ENCODE results near the gene DCTD.

The DCTD gene

DNA sequence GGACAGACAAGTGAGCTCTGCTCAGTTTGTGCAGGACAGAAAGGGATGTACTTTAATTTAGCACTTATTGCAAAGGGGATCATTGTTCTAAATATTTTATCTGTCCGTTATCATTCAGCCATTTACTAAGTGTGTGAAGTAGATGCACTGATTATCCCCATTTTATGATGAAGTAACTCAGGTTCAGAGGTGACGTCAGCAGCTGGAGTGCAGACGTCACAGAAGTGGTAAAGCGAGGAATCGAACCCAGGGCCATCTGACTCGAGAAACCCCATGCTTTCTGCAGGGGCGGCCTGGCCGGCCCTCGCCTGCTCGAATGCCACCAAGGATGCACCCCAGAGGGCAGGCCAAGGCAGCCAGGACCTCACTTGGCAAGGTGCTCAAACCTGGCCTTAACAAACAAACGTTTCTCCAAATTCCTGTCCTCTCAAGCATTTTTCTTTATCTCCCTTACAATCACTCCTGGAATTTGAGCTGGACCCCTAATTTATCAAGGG is 75.0 kb downstream of the DCTD start:
- H3K4me3 ChIP-seq (replicated peaks in 1 of 2; ENCODE audit: low read depth in 2 of 2, low read length in 2 of 2): no peak overlapping the region
- no peak for DNase-seq (ENCODE audit: low read depth in 2 of 2)
- TF ChIP-seq, protein P1, sequence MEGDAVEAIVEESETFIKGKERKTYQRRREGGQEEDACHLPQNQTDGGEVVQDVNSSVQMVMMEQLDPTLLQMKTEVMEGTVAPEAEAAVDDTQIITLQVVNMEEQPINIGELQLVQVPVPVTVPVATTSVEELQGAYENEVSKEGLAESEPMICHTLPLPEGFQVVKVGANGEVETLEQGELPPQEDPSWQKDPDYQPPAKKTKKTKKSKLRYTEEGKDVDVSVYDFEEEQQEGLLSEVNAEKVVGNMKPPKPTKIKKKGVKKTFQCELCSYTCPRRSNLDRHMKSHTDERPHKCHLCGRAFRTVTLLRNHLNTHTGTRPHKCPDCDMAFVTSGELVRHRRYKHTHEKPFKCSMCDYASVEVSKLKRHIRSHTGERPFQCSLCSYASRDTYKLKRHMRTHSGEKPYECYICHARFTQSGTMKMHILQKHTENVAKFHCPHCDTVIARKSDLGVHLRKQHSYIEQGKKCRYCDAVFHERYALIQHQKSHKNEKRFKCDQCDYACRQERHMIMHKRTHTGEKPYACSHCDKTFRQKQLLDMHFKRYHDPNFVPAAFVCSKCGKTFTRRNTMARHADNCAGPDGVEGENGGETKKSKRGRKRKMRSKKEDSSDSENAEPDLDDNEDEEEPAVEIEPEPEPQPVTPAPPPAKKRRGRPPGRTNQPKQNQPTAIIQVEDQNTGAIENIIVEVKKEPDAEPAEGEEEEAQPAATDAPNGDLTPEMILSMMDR (IDR thresholded peaks at IDR 0.05; ENCODE audit: low read depth, low read length): no peak

DNA sequence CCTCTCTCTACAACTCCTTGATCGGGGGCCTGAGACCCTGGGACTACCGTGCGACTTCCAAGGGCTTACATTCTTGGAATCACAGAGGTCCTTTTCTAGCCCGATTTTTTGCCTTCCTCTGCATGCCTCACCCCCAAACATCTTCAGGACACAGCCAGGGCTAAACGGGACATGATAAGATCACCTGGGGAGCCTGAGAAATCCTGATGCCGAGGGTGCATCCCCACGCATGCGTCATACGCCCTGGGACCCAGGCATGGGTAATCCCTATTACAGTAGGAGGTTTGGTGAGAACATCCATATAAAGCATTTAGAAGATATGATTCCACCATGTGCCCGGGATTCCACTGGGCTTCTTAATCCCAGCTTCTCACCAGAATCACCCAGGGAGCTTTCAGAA is 77.1 kb downstream of the DCTD start:
- DNase-seq (ENCODE audit: low read depth in 2 of 2): no peak
- TF ChIP-seq, protein P1 (IDR thresholded peaks at IDR 0.05; ENCODE audit: low read depth, low read length): no peak
- H3K4me3 ChIP-seq (replicated peaks in 1 of 2; ENCODE audit: low read depth in 2 of 2, low read length in 2 of 2): no peak overlapping the region

Measured in cardiac fibroblast (primary cell).